ENCODE measurements around the gene FILIP1. TPM values are rescaled to one million over a fixed set of nuclear protein-coding genes. Genes with fewer than 3 reads are reported as not detected.

FILIP1 gene
- total RNA-seq, 5 donors from 2014 or later (not counting 1 experiment from before 2014, with no cell fraction given): 0.07 to 0.09 TPM; not detected in 3

- Mint-ChIP-seq H3K27ac (no peak overlapping the region), H3K36me3 (no peaks in the 10 kb centered on the region), H3K27me3 (no peaks in the 10 kb centered on the region), H3K4me1 (no peaks in the 10 kb centered on the region), H3K9me3 (no peaks in the 10 kb centered on the region), H3K4me3 (no peak overlapping the region)
- no peak for DNase-seq
- Histone ChIP-seq H3K4me3 (ENCODE audit: control insufficient read depth in 1 of 2, extremely low read depth in 1 of 2, low read length in 1 of 2) (no peak overlapping the region), H3K27ac (ENCODE audit: low read length) (no peak overlapping the region), H3K9me3 (no peaks in the 10 kb centered on the region), H3K4me1 (ENCODE audit: control insufficient read depth in 1 of 2, extremely low read depth in 1 of 2, insufficient read depth in 2 of 2, low read length in 2 of 2) (no peaks in the 10 kb centered on the region), H3K27me3 (replicated peaks in 1 of 2; ENCODE audit: control insufficient read depth in 2 of 2, extremely low read depth in 1 of 2, insufficient read depth in 2 of 2, low read length in 1 of 2) (no peaks in the 10 kb centered on the region), H3K36me3 (ENCODE audit: control insufficient read depth in 2 of 2, extremely low read depth in 1 of 2, insufficient read depth in 1 of 2, low read length in 1 of 2) (no peaks in the 10 kb centered on the region)
- no CpG with 5 or more reads among the region's 2 CpGs for WGBS (ENCODE audit: insufficient coverage)
- no peak for ATAC-seq (replicated peaks in 1 of 4)
- POLR2A ChIA-PET: interaction anchor here in 1 of 2 donors (0.6 kb wide), 1 partner anchor 1897 kb away, joined by 7 read pairs; no protein-coding TSS in a partner anchor
- CTCF ChIA-PET: interaction anchor here in 1 of 2 donors (1.1 kb wide), 1 partner anchor 245 kb away, joined by 3 read pairs; no protein-coding TSS in a partner anchor
Observed at GRCh38 chr6:75512591-75512990, 19.0 kb upstream of the FILIP1 start.

- no peak overlapping the region for H3K27ac Mint-ChIP-seq
- no peaks in the 10 kb centered on the region for H3K9me3 Mint-ChIP-seq
- Histone ChIP-seq H3K4me1 (ENCODE audit: control insufficient read depth in 1 of 2, extremely low read depth in 1 of 2, insufficient read depth in 2 of 2, low read length in 2 of 2) (no peaks in the 10 kb centered on the region), H3K27me3 (replicated peaks in 1 of 2; ENCODE audit: control insufficient read depth in 2 of 2, extremely low read depth in 1 of 2, insufficient read depth in 2 of 2, low read length in 1 of 2) (no peaks in the 10 kb centered on the region), H3K9me3 (no peaks in the 10 kb centered on the region), H3K4me3 (ENCODE audit: control insufficient read depth in 1 of 2, extremely low read depth in 1 of 2, low read length in 1 of 2) (no peak overlapping the region), H3K27ac (ENCODE audit: low read length) (no peak overlapping the region), H3K36me3 (ENCODE audit: control insufficient read depth in 2 of 2, extremely low read depth in 1 of 2, insufficient read depth in 1 of 2, low read length in 1 of 2) (no peaks in the 10 kb centered on the region)
- CTCF ChIA-PET: no interaction called here
- no peaks in the 10 kb centered on the region for H3K4me1 Mint-ChIP-seq
- no peak for ATAC-seq (replicated peaks in 1 of 4)
- H3K4me3 Mint-ChIP-seq: no peak overlapping the region
- DNase-seq: no peak
- no peaks in the 10 kb centered on the region for H3K36me3 Mint-ChIP-seq
- POLR2A ChIA-PET: no interaction called here
- no CpG with 5 or more reads among the region's 2 CpGs for WGBS (ENCODE audit: insufficient coverage)
- no peaks in the 10 kb centered on the region for H3K27me3 Mint-ChIP-seq
Observed at GRCh38 chr6:75505424-75505823, 11.8 kb upstream of the FILIP1 start.

GRCh38 chr6:75504465-75505222 is 11.0 kb upstream of the FILIP1 start:
- H3K27ac Mint-ChIP-seq: no peak overlapping the region
- WGBS (ENCODE audit: insufficient coverage): 100% methylated on average over 1 of the region's 4 CpGs
- H3K4me3 Mint-ChIP-seq: no peak overlapping the region

GRCh38 chr6:75503291-75503690 is 9.7 kb upstream of the FILIP1 start:
- Histone ChIP-seq H3K9me3 (no peaks in the 10 kb centered on the region), H3K27me3 (replicated peaks in 1 of 2; ENCODE audit: control insufficient read depth in 2 of 2, extremely low read depth in 1 of 2, insufficient read depth in 2 of 2, low read length in 1 of 2) (peaks cover 0 to 3% of the 10 kb centered on the region in 2 experiments), H3K27ac (ENCODE audit: low read length) (no peak overlapping the region), H3K4me1 (ENCODE audit: control insufficient read depth in 1 of 2, extremely low read depth in 1 of 2, insufficient read depth in 2 of 2, low read length in 2 of 2) (no peaks in the 10 kb centered on the region), H3K4me3 (ENCODE audit: control insufficient read depth in 1 of 2, extremely low read depth in 1 of 2, low read length in 1 of 2) (no peak overlapping the region), H3K36me3 (ENCODE audit: control insufficient read depth in 2 of 2, extremely low read depth in 1 of 2, insufficient read depth in 1 of 2, low read length in 1 of 2) (no peaks in the 10 kb centered on the region)
- no peak for DNase-seq
- no CpG with 5 or more reads among the region's 2 CpGs for WGBS (ENCODE audit: insufficient coverage)
- CTCF ChIA-PET: no interaction called here
- Mint-ChIP-seq H3K4me3 (no peak overlapping the region), H3K9me3 (no peaks in the 10 kb centered on the region), H3K27me3 (peaks cover 0 to 3% of the 10 kb centered on the region in 2 donors), H3K36me3 (no peaks in the 10 kb centered on the region), H3K27ac (no peak overlapping the region), H3K4me1 (no peaks in the 10 kb centered on the region)
- POLR2A ChIA-PET: no interaction called here
- no peak for ATAC-seq (replicated peaks in 1 of 4)

More at GRCh38 chr6:75504465-75505222, 11.0 kb upstream of the FILIP1 start:
- ChIA-PET POLR2A (interaction anchor here in 1 of 2 donors (0.6 kb wide), 1 partner anchor 123 kb away, joined by 3 read pairs; no protein-coding TSS in a partner anchor), CTCF (interaction anchor here in 1 of 2 donors (0.8 kb wide), 1 partner anchor 246 kb away, joined by 3 read pairs; no protein-coding TSS in a partner anchor)
- DNase-seq (no peak), ATAC-seq (replicated peaks in 1 of 4) (no peak)
- Histone ChIP-seq H3K4me1 (ENCODE audit: control insufficient read depth in 1 of 2, extremely low read depth in 1 of 2, insufficient read depth in 2 of 2, low read length in 2 of 2) (no peaks in the 10 kb centered on the region), H3K4me3 (ENCODE audit: control insufficient read depth in 1 of 2, extremely low read depth in 1 of 2, low read length in 1 of 2) (no peak overlapping the region), H3K27ac (ENCODE audit: low read length) (no peak overlapping the region), H3K36me3 (ENCODE audit: control insufficient read depth in 2 of 2, extremely low read depth in 1 of 2, insufficient read depth in 1 of 2, low read length in 1 of 2) (no peaks in the 10 kb centered on the region), H3K9me3 (no peaks in the 10 kb centered on the region), H3K27me3 (replicated peaks in 1 of 2; ENCODE audit: control insufficient read depth in 2 of 2, extremely low read depth in 1 of 2, insufficient read depth in 2 of 2, low read length in 1 of 2) (peaks cover 0 to 3% of the 10 kb centered on the region in 2 experiments)
- no peaks in the 10 kb centered on the region for H3K4me1 Mint-ChIP-seq
- no peaks in the 10 kb centered on the region for H3K9me3 Mint-ChIP-seq
- H3K36me3 Mint-ChIP-seq: no peaks in the 10 kb centered on the region
- H3K27me3 Mint-ChIP-seq: peaks cover 0 to 3% of the 10 kb centered on the region in 2 donors

DNA sequence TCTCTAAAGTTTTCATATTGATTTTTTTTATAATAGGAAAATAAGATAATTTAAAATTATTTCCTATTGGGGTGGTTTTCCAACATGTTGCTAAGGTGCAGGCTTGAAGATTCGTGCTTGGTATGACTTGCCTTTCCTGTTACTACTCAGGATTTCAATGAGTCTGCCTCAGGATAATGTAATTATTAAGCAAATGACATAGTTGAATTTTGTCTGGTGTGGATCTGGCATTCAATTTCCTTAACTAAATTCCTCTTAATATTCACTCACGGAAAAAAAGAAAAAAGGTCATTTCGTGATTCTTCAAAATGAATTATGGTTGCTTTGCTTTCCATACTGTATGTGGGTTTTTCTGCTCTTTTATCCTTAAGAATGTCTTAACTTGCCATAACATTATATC is 9.3 kb upstream of the FILIP1 start:
- Histone ChIP-seq H3K4me1 (ENCODE audit: control insufficient read depth in 1 of 2, extremely low read depth in 1 of 2, insufficient read depth in 2 of 2, low read length in 2 of 2) (no peaks in the 10 kb centered on the region), H3K27ac (ENCODE audit: low read length) (no peak overlapping the region), H3K4me3 (ENCODE audit: control insufficient read depth in 1 of 2, extremely low read depth in 1 of 2, low read length in 1 of 2) (no peak overlapping the region), H3K36me3 (ENCODE audit: control insufficient read depth in 2 of 2, extremely low read depth in 1 of 2, insufficient read depth in 1 of 2, low read length in 1 of 2) (no peaks in the 10 kb centered on the region), H3K9me3 (no peaks in the 10 kb centered on the region), H3K27me3 (replicated peaks in 1 of 2; ENCODE audit: control insufficient read depth in 2 of 2, extremely low read depth in 1 of 2, insufficient read depth in 2 of 2, low read length in 1 of 2) (peaks cover 0 to 3% of the 10 kb centered on the region in 2 experiments)
- Mint-ChIP-seq H3K36me3 (no peaks in the 10 kb centered on the region), H3K27me3 (peaks cover 0 to 3% of the 10 kb centered on the region in 2 donors), H3K4me1 (no peaks in the 10 kb centered on the region), H3K27ac (no peak overlapping the region), H3K4me3 (no peak overlapping the region), H3K9me3 (no peaks in the 10 kb centered on the region)
- WGBS (ENCODE audit: insufficient coverage): no CpG with 5 or more reads among the region's 3 CpGs
- no peak for DNase-seq
- CTCF ChIA-PET: no interaction called here
- ATAC-seq (replicated peaks in 1 of 4): no peak
- POLR2A ChIA-PET: no interaction called here

DNA sequence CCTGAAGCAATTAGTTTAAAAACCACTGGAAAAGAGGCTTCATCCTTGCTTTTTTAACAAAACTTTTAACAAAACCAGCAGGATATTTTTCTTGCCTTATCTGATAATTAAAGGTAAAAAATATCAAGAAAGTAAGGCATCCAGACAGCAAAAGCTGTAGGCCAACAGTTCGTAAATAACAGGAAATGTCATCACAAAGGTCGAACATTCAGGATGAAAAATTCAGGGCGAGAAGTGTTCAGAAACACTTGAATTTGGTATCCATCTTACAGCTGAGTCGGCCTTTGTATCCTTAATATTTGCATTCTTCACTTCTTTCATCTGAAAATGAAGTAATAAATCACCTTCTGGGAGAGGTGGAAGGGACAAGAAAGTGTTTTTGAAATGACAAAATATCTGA is 8.2 kb upstream of the FILIP1 start:
- ATAC-seq (replicated peaks in 1 of 4): no peak
- no peaks in the 10 kb centered on the region for H3K36me3 ChIP-seq (ENCODE audit: control insufficient read depth in 2 of 2, extremely low read depth in 1 of 2, insufficient read depth in 1 of 2, low read length in 1 of 2)
- H3K4me1 ChIP-seq (ENCODE audit: control insufficient read depth in 1 of 2, extremely low read depth in 1 of 2, insufficient read depth in 2 of 2, low read length in 2 of 2): no peaks in the 10 kb centered on the region
- H3K4me1 Mint-ChIP-seq: no peaks in the 10 kb centered on the region
- no peak overlapping the region for H3K27ac ChIP-seq (ENCODE audit: low read length)
- H3K9me3 Mint-ChIP-seq: no peaks in the 10 kb centered on the region
- H3K36me3 Mint-ChIP-seq: no peaks in the 10 kb centered on the region
- ChIA-PET POLR2A (no interaction called here), CTCF (no interaction called here)
- no peak overlapping the region for H3K4me3 ChIP-seq (ENCODE audit: control insufficient read depth in 1 of 2, extremely low read depth in 1 of 2, low read length in 1 of 2)
- no CpG with 5 or more reads among the region's 4 CpGs for WGBS (ENCODE audit: insufficient coverage)
- H3K4me3 Mint-ChIP-seq: no peak overlapping the region
- H3K9me3 ChIP-seq: no peaks in the 10 kb centered on the region
- H3K27me3 Mint-ChIP-seq: peaks cover 0 to 3% of the 10 kb centered on the region in 2 donors
- peaks cover 0 to 3% of the 10 kb centered on the region in 2 experiments for H3K27me3 ChIP-seq (replicated peaks in 1 of 2; ENCODE audit: control insufficient read depth in 2 of 2, extremely low read depth in 1 of 2, insufficient read depth in 2 of 2, low read length in 1 of 2)
- H3K27ac Mint-ChIP-seq: no peak overlapping the region
- no peak for DNase-seq

All from T-cell (primary cell).